K562 (cell line): Measurements from ENCODE around the gene CDC42EP2. TPM values are rescaled to one million over a fixed set of nuclear protein-coding genes. Genes with fewer than 3 reads are reported as not detected.

Source experiments
- ARID2 ChIP-seq: fragments of 450-650 bp; IDR thresholded peaks from 2 replicates; pipeline ENCODE4 v1.6.1; 2017; ENCODE audit warnings: antibody characterized with exemption, mild to moderate bottlenecking
- BCOR ChIP-seq: fragments of 450-650 bp; IDR thresholded peaks from 2 replicates; pipeline ENCODE4 v1.6.1; 2016
- CBFA2T3 ChIP-seq: fragments of 450-650 bp; IDR thresholded peaks from 2 replicates; pipeline ENCODE4 v1.6.1; 2017
- CBX8 ChIP-seq: fragments of 200-600 bp; sonication (generic); IDR thresholded peaks from 2 replicates; pipeline ENCODE4 v1.6.1; 2012; ENCODE audit warnings: borderline replicate concordance, mixed run types, low read depth, mild to moderate bottlenecking, moderate library complexity, mixed read lengths, low read length, control low read depth, inconsistent platforms; ENCODE audit not compliant: poor library complexity, severe bottlenecking; ENCODE audit errors: extremely low read depth
- CHD4 ChIP-seq: fragments of 200-600 bp; sonication (generic); IDR thresholded peaks from 3 replicates; pipeline ENCODE4 v1.6.1; 2012; ENCODE audit warnings: low read depth, mild to moderate bottlenecking, mixed read lengths, low read length, inconsistent platforms; ENCODE audit not compliant: insufficient read depth, insufficient replicate concordance, poor library complexity, severe bottlenecking
- CREB1 ChIP-seq, 2 experiments: sonication (generic) in 1 of 2; formaldehyde crosslinking in 1 of 2; IDR thresholded peaks; 2 replicates each; pipeline versions ENCODE4 v1.6.1 to v1.8.0; 2012 to 2022; ENCODE audit warnings: inconsistent platforms in 1 of 2, mild to moderate bottlenecking in 1 of 2, missing genetic modification reagents in 1 of 2, moderate library complexity in 1 of 2
- FOXK2 ChIP-seq, 2 experiments: fragments of 450-650 bp; IDR thresholded peaks in 1 of 2; conservative IDR thresholded peaks in 1 of 2; 2 replicates each; pipeline ENCODE4 v1.6.1; 2016; ENCODE audit warnings: low read depth in 2 of 2, mild to moderate bottlenecking in 1 of 2
- FOXP1 ChIP-seq: sonication (generic); formaldehyde crosslinking; IDR thresholded peaks from 2 replicates; pipeline ENCODE4 v1.8.0; 2022; ENCODE audit warnings: mild to moderate bottlenecking, missing genetic modification reagents
- HDAC1 ChIP-seq, 2 experiments: fragments of 450-650 bp; IDR thresholded peaks; 2 replicates each; pipeline ENCODE4 v1.6.1; 2016 to 2017; ENCODE audit warnings: inconsistent platforms in 1 of 2, mild to moderate bottlenecking in 1 of 2, moderate library complexity in 1 of 2
- MTA1 ChIP-seq: fragments of 450-650 bp; IDR thresholded peaks from 2 replicates; pipeline ENCODE4 v1.6.1; 2017; ENCODE audit warnings: borderline replicate concordance
- NCOA1 ChIP-seq: fragments of 450-650 bp; IDR thresholded peaks from 2 replicates; pipeline ENCODE4 v1.6.1; 2016; ENCODE audit warnings: low read depth
- NR2F6 ChIP-seq: fragments of 450-650 bp; formaldehyde crosslinking; IDR thresholded peaks from 2 replicates; pipeline ENCODE4 v1.4.0; 2020; ENCODE audit warnings: mild to moderate bottlenecking
- POLR2B ChIP-seq: fragments of 450-650 bp; IDR thresholded peaks from 2 replicates; pipeline ENCODE4 v1.6.1; 2018; ENCODE audit warnings: low read depth; ENCODE audit not compliant: partially characterized antibody
- RBM22 ChIP-seq: fragments of 200-400 bp; formaldehyde crosslinking; IDR thresholded peaks from 2 replicates; pipeline ENCODE4 v1.6.1; 2018; ENCODE audit warnings: low read length, low read depth; ENCODE audit not compliant: poor library complexity, severe bottlenecking
- RFX5 ChIP-seq: IDR thresholded peaks from 2 replicates; pipeline ENCODE4 v1.6.1; 2011; ENCODE audit warnings: low read depth, mild to moderate bottlenecking, improper control_type of control experiment, low read length
- SMARCE1 ChIP-seq: fragments of 450-650 bp; IDR thresholded peaks from 2 replicates; pipeline ENCODE4 v1.7.1; 2016; ENCODE audit warnings: mild to moderate bottlenecking
- TAL1 ChIP-seq: fragments of 450-650 bp; IDR thresholded peaks from 2 replicates; pipeline ENCODE4 v1.6.1; 2016; ENCODE audit warnings: mild to moderate bottlenecking
- TBL1XR1 ChIP-seq, 2 experiments: IDR thresholded peaks; 2 replicates each; pipeline ENCODE4 v1.6.1; 2012; ENCODE audit warnings: improper control_type of control experiment in 2 of 2, low read length in 2 of 2, mild to moderate bottlenecking in 1 of 2
- ZBTB1 ChIP-seq: sonication (generic); formaldehyde crosslinking; IDR thresholded peaks from 2 replicates; pipeline ENCODE4 v1.8.1; 2023; ENCODE audit warnings: missing genetic modification reagents, low read depth, mild to moderate bottlenecking, borderline replicate concordance
- ZNF644 ChIP-seq: fragments of 200-800 bp; sonication (Bioruptor generic); IDR thresholded peaks from 2 replicates; pipeline ENCODE4 v1.6.1; 2016; ENCODE audit warnings: low read depth, missing genetic modification characterization, missing compliant biosample characterization
- polyA plus RNA-seq, 8 experiments: library from polyadenylated mRNA; depleted of rRNA in 4 of 8; stranded (reverse) in 5 of 8; unstranded in 3 of 8; fragments of >200 nt; fragmentation: Nextera tagmentation in 2 of 8; fragmentation: Illumina TruSeq in 1 of 8; extraction: Ambion mirVana in 2 of 8; extraction: Trizol in 1 of 8; gene quantifications; 2 replicates each; pipeline versions ENCODE4 v1.2.1 to v1.2.3, GENCODE V29; 2011 to 2014; ENCODE audit warnings: inconsistent platforms in 1 of 8, missing spikeins in 1 of 8
- total RNA-seq, 7 experiments: library from RNA; depleted of rRNA in 6 of 7; stranded (reverse); fragments of >200 nt in 6 of 7; fragmentation: Illumina TruSeq in 2 of 7; extraction: Trizol in 2 of 7; gene quantifications; 2 replicates each; pipeline versions ENCODE4 v1.2.1 to v1.2.3, GENCODE V29; 2011 to 2021; ENCODE audit warnings: low replicate concordance in 1 of 7
- TF ChIP-seq, protein P1 (sequence below), 2 experiments: fragments of 200-800 bp in 1 of 2; sonication (Bioruptor generic) in 1 of 2; sonication (generic) in 1 of 2; formaldehyde crosslinking in 1 of 2; IDR thresholded peaks in 1 of 2; conservative IDR thresholded peaks in 1 of 2; 2 replicates each; pipeline versions ENCODE4 v1.5.0 to v1.6.1; 2016 to 2020; ENCODE audit warnings: missing compliant biosample characterization in 1 of 2, missing genetic modification characterization in 1 of 2, missing genetic modification reagents in 1 of 2
- TF ChIP-seq, protein P2 (sequence below): sonication (generic); formaldehyde crosslinking; IDR thresholded peaks from 2 replicates; pipeline ENCODE4 v1.9.0; 2022; ENCODE audit warnings: mild to moderate bottlenecking, missing genetic modification reagents
- TF ChIP-seq, protein P3 (sequence below): fragments of 250-450 bp; sonication (Bioruptor Pico); IDR thresholded peaks from 2 replicates; pipeline ENCODE4 v1.8.0; 2022; ENCODE audit warnings: moderate library complexity, mild to moderate bottlenecking, inconsistent platforms

The CDC42EP2 gene
- total and polyA plus RNA-seq, 9 of the 15 experiments (the other 6 are each of a cell fraction or from before 2014, with no cell fraction given), result 0.27 to 3.5 (median 0.83) TPM; not detected in 1

DNA sequence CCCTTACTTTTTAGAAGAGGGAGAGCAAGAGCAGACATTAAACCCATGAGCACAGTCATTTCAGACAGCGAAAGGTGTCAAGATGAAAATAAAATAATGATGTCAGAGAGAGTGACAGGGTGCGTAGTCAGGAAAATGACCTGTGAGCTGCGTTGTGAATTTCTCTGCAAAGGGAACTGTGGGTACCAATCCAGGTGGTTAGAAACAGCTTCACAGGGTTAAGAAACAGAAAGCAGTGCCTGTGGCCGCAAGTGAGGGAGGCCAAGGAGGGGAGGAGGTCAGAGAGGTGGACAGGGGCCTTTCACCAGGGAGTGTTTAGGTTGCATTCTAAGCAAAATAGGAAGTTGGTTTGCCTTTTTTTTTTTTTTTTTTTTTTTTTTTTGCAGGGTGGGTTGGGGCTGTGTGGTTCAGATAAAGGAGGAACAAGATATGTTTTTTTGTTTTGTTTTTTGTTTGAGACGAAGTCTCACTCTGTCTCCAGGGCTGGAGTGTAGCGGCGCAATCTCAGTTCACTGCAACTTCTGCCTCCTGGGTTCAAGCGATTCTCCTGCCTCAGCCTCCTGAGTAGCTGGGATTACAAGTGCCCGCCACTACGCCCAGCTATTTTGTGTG is 47.8 kb downstream of the CDC42EP2 start (continued):
- TF ChIP-seq, protein P1, sequence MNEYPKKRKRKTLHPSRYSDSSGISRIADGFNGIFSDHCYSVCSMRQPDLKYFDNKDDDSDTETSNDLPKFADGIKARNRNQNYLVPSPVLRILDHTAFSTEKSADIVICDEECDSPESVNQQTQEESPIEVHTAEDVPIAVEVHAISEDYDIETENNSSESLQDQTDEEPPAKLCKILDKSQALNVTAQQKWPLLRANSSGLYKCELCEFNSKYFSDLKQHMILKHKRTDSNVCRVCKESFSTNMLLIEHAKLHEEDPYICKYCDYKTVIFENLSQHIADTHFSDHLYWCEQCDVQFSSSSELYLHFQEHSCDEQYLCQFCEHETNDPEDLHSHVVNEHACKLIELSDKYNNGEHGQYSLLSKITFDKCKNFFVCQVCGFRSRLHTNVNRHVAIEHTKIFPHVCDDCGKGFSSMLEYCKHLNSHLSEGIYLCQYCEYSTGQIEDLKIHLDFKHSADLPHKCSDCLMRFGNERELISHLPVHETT (CRISPR knock-in tag; conservative IDR thresholded peaks at IDR 0.05 in 1 of 2, IDR thresholded peaks at IDR 0.05 in 1 of 2), result peak in 1 of 2 experiments; percentile 67; a peak in 2 of 4 replicates
- TF ChIP-seq MTA1 (0 out of 2 replicates have a peak, but pooled peaks have one; percentile 8), ARID2 (no peak), BCOR (peak; percentile 76; the same call in 1 of the 2 replicates), CBX8 (no peak), TBL1XR1 (IDR thresholded peaks at IDR 0.05; ENCODE audit: low read length in 2 of 2) (peak in 1 of 2 experiments; percentile 54; a peak in 2 of 4 replicates), NCOA1 (peak; percentile 31; the same call in 1 of the 2 replicates), HDAC1 (IDR thresholded peaks at IDR 0.05) (0 out of 4 replicates have a peak, but pooled peaks of 1 of the 2 experiments have one; percentile 37), TAL1 (peak; percentile 62), SMARCE1 (peak; percentile 86), NR2F6 (CRISPR knock-in tag) (no peak), ZNF644 (0 out of 2 replicates have a peak, but pooled peaks have one; percentile 20), POLR2B (no peak), RFX5 (no peak), CREB1 (IDR thresholded peaks at IDR 0.05) (no peak), CREB1 (CRISPR knock-in tag; IDR thresholded peaks at IDR 0.05) (no peak), ZBTB1 (no peak), RBM22 (no peak), CHD4 (no peak), FOXK2 (conservative IDR thresholded peaks at IDR 0.05 in 1 of 2, IDR thresholded peaks at IDR 0.05 in 1 of 2; ENCODE audit: low read depth in 2 of 2) (peak in 1 of 2 experiments; percentile 43; a peak in 1 of 4 replicates), FOXP1 (CRISPR knock-in tag) (no peak), CBFA2T3 (peak; percentile 79)
- TF ChIP-seq, protein P2, sequence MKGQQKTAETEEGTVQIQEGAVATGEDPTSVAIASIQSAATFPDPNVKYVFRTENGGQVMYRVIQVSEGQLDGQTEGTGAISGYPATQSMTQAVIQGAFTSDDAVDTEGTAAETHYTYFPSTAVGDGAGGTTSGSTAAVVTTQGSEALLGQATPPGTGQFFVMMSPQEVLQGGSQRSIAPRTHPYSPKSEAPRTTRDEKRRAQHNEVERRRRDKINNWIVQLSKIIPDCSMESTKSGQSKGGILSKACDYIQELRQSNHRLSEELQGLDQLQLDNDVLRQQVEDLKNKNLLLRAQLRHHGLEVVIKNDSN (CRISPR knock-in tag), result no peak
- TF ChIP-seq, protein P3, sequence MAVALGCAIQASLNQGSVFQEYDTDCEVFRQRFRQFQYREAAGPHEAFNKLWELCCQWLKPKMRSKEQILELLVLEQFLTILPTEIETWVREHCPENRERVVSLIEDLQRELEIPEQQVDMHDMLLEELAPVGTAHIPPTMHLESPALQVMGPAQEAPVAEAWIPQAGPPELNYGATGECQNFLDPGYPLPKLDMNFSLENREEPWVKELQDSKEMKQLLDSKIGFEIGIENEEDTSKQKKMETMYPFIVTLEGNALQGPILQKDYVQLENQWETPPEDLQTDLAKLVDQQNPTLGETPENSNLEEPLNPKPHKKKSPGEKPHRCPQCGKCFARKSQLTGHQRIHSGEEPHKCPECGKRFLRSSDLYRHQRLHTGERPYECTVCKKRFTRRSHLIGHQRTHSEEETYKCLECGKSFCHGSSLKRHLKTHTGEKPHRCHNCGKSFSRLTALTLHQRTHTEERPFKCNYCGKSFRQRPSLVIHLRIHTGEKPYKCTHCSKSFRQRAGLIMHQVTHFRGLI, result no peak
